LNCAP (cell line): Measurements from ENCODE around the gene VRK3.

Source experiments
- CTCF ChIP-seq: fragments of 450-650 bp; IDR thresholded peaks from 2 replicates; pipeline ENCODE4 v1.5.1; 2017; ENCODE audit warnings: mild to moderate bottlenecking

Gene VRK3

GRCh38 chr19:49951806-49952478 is 73.2 kb downstream of the VRK3 start:
- TF ChIP-seq CTCF, result no peak

- TF ChIP-seq CTCF, result no peak
Measured at GRCh38 chr19:49950956-49951526, 74.1 kb downstream of the VRK3 start.

GRCh38 chr19:49950590-49950948 is 74.6 kb downstream of the VRK3 start:
- TF ChIP-seq CTCF, result no peak

- no peak for TF ChIP-seq CTCF
Measured at GRCh38 chr19:49949742-49950589, 75.2 kb downstream of the VRK3 start.

GRCh38 chr19:49946415-49946814 is 78.8 kb downstream of the VRK3 start:
- no peak for TF ChIP-seq CTCF

- no peak for TF ChIP-seq CTCF
Measured at GRCh38 chr19:49940482-49940791, 84.7 kb downstream of the VRK3 start.

- TF ChIP-seq CTCF, result 0 out of 2 replicates have a peak, but pooled peaks have one; percentile 18
Measured at GRCh38 chr19:49939721-49940481, 85.3 kb downstream of the VRK3 start.
